HCT116 (cell line): ENCODE results near the gene TRPT1. TPM values are rescaled to one million over a fixed set of nuclear protein-coding genes. Genes with fewer than 3 reads are reported as not detected.
A peak's percentile ranks its signal among the peaks of the same experiment; 100 is the strongest.

ENCODE experiments used
- ATAC-seq: fragments of 200-7000 bp; cut with Tn5 transposase; 2 replicates; pipeline ENCODE4 v1.9.1; 2020; ENCODE audit warnings: mild to moderate bottlenecking, moderate library complexity
- BruUV-seq: library from RNA; stranded (reverse); fragments of 400-500 nt; replicated peaks from 2 replicates; lab custom pipeline; 2021; lab: Mats Ljungman, UMichigan
- CTCF ChIA-PET: fragments of 300-600 bp; sonication (Branson Sonifier 250); formaldehyde crosslinking; loops from one replicate; lab custom pipeline; 2021; ENCODE audit warnings: antibody characterized with exemption; lab: Charles Lee
- POLR2A ChIA-PET: fragments of 300-600, 350-600 bp; sonication (Branson Sonifier 250); formaldehyde crosslinking; loops from one replicate; lab custom pipeline; 2021; ENCODE audit warnings: antibody characterized with exemption; lab: Charles Lee
- RAD21 ChIA-PET, 2 experiments: fragments of 300-600 bp; sonication (Branson Sonifier 250); formaldehyde crosslinking; loops; one replicate each; lab custom pipeline; 2023; ENCODE audit warnings: low total read pairs in 2 of 2; ENCODE audit not compliant: uncharacterized antibody in 2 of 2, unreplicated experiment in 2 of 2, low non-redundant PET in 1 of 2; lab: Charles Lee
- DNase-seq: peaks from one replicate; pipeline ENCODE4 v3.0.0-alpha.2; 2010; ENCODE audit warnings: low read depth, low spot score
- H2AFZ ChIP-seq: fragments of 200-600 bp; shearing (Covaris generic), sonication (generic); 2 replicates; pipeline ENCODE4 v1.6.1; 2017; ENCODE audit warnings: low read depth, mixed run types, mixed read lengths, antibody characterized with exemption, low read length; ENCODE audit not compliant: poor library complexity, severe bottlenecking
- H3K27ac ChIP-seq: 2 replicates; pipeline ENCODE4 v1.5.1; 2012; ENCODE audit warnings: low read depth, low read length
- H3K27me3 ChIP-seq: fragments of 200-600 bp; sonication (generic); 2 replicates; pipeline ENCODE4 v1.6.1; 2016; ENCODE audit warnings: mixed run types, low read length, mixed read lengths; ENCODE audit not compliant: insufficient read depth
- H3K36me3 ChIP-seq, 2 experiments: fragments of 200-500 bp in 1 of 2; fragments of 200-600 bp in 1 of 2; sonication (Bioruptor generic) in 1 of 2; sonication (generic) in 1 of 2; 2 replicates each; pipeline versions ENCODE4 v1.5.1 to v1.6.1; 2014 to 2016; ENCODE audit warnings: low read length in 2 of 2, inconsistent platforms in 1 of 2, mixed read lengths in 1 of 2, mixed run types in 1 of 2; ENCODE audit not compliant: insufficient read depth in 2 of 2, control insufficient read depth in 1 of 2
- H3K4me1 ChIP-seq, 2 experiments: fragments of 200-600 bp in 1 of 2; sonication (generic) in 1 of 2; 2 replicates each; pipeline versions ENCODE4 v1.5.1 to v1.6.1; 2012 to 2017; ENCODE audit warnings: low read length in 2 of 2, inconsistent platforms in 1 of 2, mild to moderate bottlenecking in 1 of 2, mixed read lengths in 1 of 2, mixed run types in 1 of 2, moderate library complexity in 1 of 2; ENCODE audit not compliant: insufficient read depth in 2 of 2, control insufficient read depth in 1 of 2
- H3K4me2 ChIP-seq: fragments of 200-600 bp; sonication (generic); 2 replicates; pipeline ENCODE4 v1.6.1; 2017; ENCODE audit warnings: mixed run types, low read length, mixed read lengths
- H3K4me3 ChIP-seq, 2 experiments: fragments of 200-600 bp in 1 of 2; sonication (generic) in 1 of 2; replicated peaks in 1 of 2; 2 replicates each; pipeline ENCODE4 v1.5.1; 2011 to 2016; ENCODE audit warnings: low read length in 2 of 2, control low read depth in 1 of 2, low read depth in 1 of 2, mild to moderate bottlenecking in 1 of 2, mixed read lengths in 1 of 2, mixed run types in 1 of 2
- H3K79me2 ChIP-seq: fragments of 200-600 bp; sonication (generic); 2 replicates; pipeline ENCODE4 v1.6.1; 2017; ENCODE audit warnings: mild to moderate bottlenecking, mixed run types, low read length, moderate library complexity, mixed read lengths; ENCODE audit not compliant: insufficient read depth
- H3K9ac ChIP-seq: fragments of 200-600 bp; sonication (generic); 2 replicates; pipeline ENCODE4 v1.6.1; 2016; ENCODE audit warnings: low read length, mixed read lengths
- H3K9me2 ChIP-seq: fragments of 200-600 bp; sonication (generic), shearing (Covaris generic); 2 replicates; pipeline ENCODE4 v1.6.1; 2017; ENCODE audit warnings: mixed run types, mild to moderate bottlenecking, moderate library complexity; ENCODE audit not compliant: insufficient read depth
- H3K9me3 ChIP-seq, 2 experiments: fragments of 200-500 bp in 1 of 2; fragments of 200-600 bp in 1 of 2; sonication (Bioruptor generic) in 1 of 2; sonication (generic) in 1 of 2; 2 replicates each; pipeline ENCODE4 v1.6.1; 2014 to 2017; ENCODE audit warnings: low read length in 2 of 2, mixed read lengths in 2 of 2, inconsistent platforms in 1 of 2, low read depth in 1 of 2, mild to moderate bottlenecking in 1 of 2, mixed run types in 1 of 2, moderate library complexity in 1 of 2; ENCODE audit not compliant: control insufficient read depth in 1 of 2, insufficient read depth in 1 of 2
- H4K20me1 ChIP-seq: fragments of 200-600 bp; sonication (generic), shearing (Covaris generic); 2 replicates; pipeline ENCODE4 v1.6.1; 2017; ENCODE audit warnings: mixed run types, mild to moderate bottlenecking, moderate library complexity; ENCODE audit not compliant: insufficient read depth
- FOSL1 ChIP-seq: IDR thresholded peaks from 2 replicates; pipeline ENCODE4 v1.6.1; 2012; ENCODE audit warnings: low read depth
- POLR2A ChIP-seq: IDR thresholded peaks from 2 replicates; pipeline ENCODE4 v1.7.0; 2011; ENCODE audit warnings: borderline replicate concordance; ENCODE audit not compliant: insufficient read depth, insufficient read length; ENCODE audit errors: extremely low read depth
- POLR2AphosphoS5 ChIP-seq: IDR thresholded peaks from 2 replicates; pipeline ENCODE4 v1.6.1; 2011; ENCODE audit warnings: mild to moderate bottlenecking, low read depth, low read length, moderate library complexity
- TCF7L2 ChIP-seq: IDR thresholded peaks from 2 replicates; pipeline ENCODE4 v1.7.0; 2011; ENCODE audit warnings: borderline replicate concordance, inconsistent platforms; ENCODE audit not compliant: insufficient read depth, insufficient read length; ENCODE audit errors: extremely low read depth
- YY1 ChIP-seq: IDR thresholded peaks from 2 replicates; pipeline ENCODE4 v1.6.1; 2011; ENCODE audit warnings: low read length, low read depth, moderate library complexity, mild to moderate bottlenecking; ENCODE audit not compliant: insufficient replicate concordance; ENCODE audit errors: extremely low read depth
- ZFX ChIP-seq: fragments of 450-650 bp; IDR thresholded peaks from 2 replicates; pipeline ENCODE4 v1.6.1; 2017
- ZNF274 ChIP-seq: fragments of 200-500 bp; sonication (Bioruptor generic); IDR thresholded peaks from 2 replicates; pipeline ENCODE4 v1.6.1; 2014; ENCODE audit warnings: mild to moderate bottlenecking, low read depth, low read length, inconsistent platforms
- intact Hi-C: fragments of 100-400 bp; cut with micrococcal nuclease; formaldehyde crosslinking; loops from 2 replicates; pipeline ENCODE4 v1.10.0; 2022
- total RNA-seq: library from RNA; stranded (reverse); gene quantifications from one replicate; pipeline ENCODE4 v1.2.1, GENCODE V29; 2021; ENCODE audit not compliant: unreplicated experiment
- TF ChIP-seq, protein P1 (sequence below): IDR thresholded peaks from 2 replicates; pipeline ENCODE4 v1.6.1; 2011; ENCODE audit warnings: mild to moderate bottlenecking, low read length, moderate library complexity; ENCODE audit not compliant: insufficient replicate concordance; ENCODE audit errors: extremely low read depth
- TF ChIP-seq, protein P2 (sequence below): IDR thresholded peaks from 2 replicates; pipeline ENCODE4 v1.6.1; 2012

TRPT1 gene
- total RNA-seq, 1 experiment from 2014 or later = 43.2 TPM

DNA sequence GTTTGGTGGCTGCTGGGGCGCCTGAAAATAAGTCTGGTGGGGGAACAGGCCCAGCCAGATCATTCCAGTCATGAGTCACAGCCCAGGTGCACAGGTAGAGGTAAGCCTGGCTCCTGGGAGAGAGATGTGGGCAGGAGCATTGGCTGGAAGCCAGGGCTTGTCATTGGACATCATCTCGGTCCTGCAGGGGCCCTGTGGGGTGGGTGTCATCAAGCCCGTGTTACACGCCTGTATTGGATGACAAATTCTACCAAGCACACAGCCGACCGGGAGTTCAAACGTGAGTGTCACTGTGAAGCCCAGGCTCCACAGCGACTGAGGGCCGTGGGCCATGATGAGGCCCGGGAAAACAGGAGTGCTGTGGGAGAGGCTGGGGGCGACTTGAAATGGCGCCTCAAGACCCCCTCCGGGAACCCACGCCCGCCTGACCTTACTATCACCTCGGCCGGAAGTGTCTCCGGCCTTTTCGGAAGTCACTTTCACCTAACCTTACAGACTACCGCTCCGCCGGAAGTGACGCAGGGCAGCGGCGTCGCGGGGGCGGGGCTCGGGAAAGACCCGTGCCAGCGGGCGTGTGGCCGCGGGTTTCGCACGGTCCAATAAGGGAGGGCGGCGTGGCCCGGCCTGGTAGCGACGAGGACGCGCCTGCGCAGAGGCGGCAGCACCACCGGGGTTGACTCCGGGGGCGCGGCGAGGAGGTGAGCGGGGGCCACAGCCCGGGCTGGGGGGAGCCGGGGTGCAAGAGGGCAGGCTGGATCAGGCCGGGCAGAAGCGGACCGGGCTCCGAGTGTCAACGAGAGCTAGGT, 14.7 kb upstream of the TRPT1 start, which contains the start of gene FKBP2:
Gene FKBP2 (plus strand): TSS at position 661 of the 806 bp plus-strand sequence. CDS start 1,293 bp downstream, outside the sequence.
- Histone ChIP-seq H3K27me3 (no peaks in the 10 kb centered on the region), H3K9me2 (no peaks in the 10 kb centered on the region)
- intact Hi-C loops = loop anchor here (2.0 kb wide), 1 partner anchor 64 kb away; the partner anchor contains the start of gene ESRRA
- TF ChIP-seq, protein P1, sequence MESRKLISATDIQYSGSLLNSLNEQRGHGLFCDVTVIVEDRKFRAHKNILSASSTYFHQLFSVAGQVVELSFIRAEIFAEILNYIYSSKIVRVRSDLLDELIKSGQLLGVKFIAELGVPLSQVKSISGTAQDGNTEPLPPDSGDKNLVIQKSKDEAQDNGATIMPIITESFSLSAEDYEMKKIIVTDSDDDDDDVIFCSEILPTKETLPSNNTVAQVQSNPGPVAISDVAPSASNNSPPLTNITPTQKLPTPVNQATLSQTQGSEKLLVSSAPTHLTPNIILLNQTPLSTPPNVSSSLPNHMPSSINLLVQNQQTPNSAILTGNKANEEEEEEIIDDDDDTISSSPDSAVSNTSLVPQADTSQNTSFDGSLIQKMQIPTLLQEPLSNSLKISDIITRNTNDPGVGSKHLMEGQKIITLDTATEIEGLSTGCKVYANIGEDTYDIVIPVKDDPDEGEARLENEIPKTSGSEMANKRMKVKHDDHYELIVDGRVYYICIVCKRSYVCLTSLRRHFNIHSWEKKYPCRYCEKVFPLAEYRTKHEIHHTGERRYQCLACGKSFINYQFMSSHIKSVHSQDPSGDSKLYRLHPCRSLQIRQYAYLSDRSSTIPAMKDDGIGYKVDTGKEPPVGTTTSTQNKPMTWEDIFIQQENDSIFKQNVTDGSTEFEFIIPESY = peak; percentile 75
- TF ChIP-seq ZNF274 (no peak), ZFX (peak; percentile 48; the same call in 1 of the 2 replicates), POLR2AphosphoS5 (peak; percentile 92), POLR2A (peak; percentile 89), TCF7L2 (peak; percentile 27), YY1 (peak; percentile 52), FOSL1 (no peak)
- TF ChIP-seq, protein P2, sequence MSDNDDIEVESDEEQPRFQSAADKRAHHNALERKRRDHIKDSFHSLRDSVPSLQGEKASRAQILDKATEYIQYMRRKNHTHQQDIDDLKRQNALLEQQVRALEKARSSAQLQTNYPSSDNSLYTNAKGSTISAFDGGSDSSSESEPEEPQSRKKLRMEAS = no peak
- TF ChIP-seq, all 23 proteins: peak for 6
- Histone ChIP-seq H2AFZ (no peak within 1 kb of the TSS), H4K20me1 (no peaks in the 10 kb centered on the region), H3K4me3 (peak within 1 kb of the TSS; percentile 70 to 91), H3K79me2 (peaks cover 43% of the 10 kb centered on the region), H3K4me2 (peak within 1 kb of the TSS; percentile 84), H3K36me3 (peaks cover 0 to 20% of the 10 kb centered on the region in 2 experiments; a peak in 1 of 4 replicates), H3K4me1 (peaks cover 32 to 66% of the 10 kb centered on the region in 2 experiments), H3K27ac (peak within 1 kb of the TSS; percentile 96), H3K9me3 (no peaks in the 10 kb centered on the region), H3K9ac (peak within 1 kb of the TSS; percentile 99)
- DNase-seq (peak; percentile 91), ATAC-seq (peak; percentile 65)
- TSS peak; percentile 81 for BruUV-seq
- POLR2A ChIA-PET = interaction anchor here (0.7 to 1.4 kb wide), 11 partner anchors 8 to 115 kb away, joined by 4 to 11 read pairs (median 5); partner anchors contain the start of genes NUDT22, PRDX5, TRMT112 and TRPT1
- RAD21 ChIA-PET = no interaction called here
- CTCF ChIA-PET = interaction anchor here (0.9 to 2.2 kb wide), 7 partner anchors 10 to 116 kb away, joined by 3 to 10 read pairs (median 6); partner anchors contain the start of genes PRDX5 and TRMT112
